ENCODE data around the gene ACTR8.

DNA sequence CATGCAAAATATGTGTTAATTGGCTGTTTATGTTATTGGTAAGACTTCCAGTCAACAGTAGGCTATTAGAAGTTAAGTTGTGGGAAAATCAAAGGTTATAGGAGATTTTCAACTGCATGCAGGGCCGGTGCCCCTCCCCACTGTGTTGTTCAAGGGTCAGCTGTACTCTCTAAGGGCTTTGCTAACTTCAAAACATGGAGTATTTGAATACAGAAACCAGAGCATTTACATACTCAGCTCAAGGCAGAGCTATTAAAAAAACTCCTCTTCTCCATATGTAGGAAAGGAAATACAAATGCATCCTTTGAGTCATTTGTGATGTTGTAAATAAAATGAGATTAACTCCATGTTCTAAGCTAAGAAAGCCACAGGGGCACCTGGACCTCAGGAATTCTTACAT lies 18.8 kb downstream of the ACTR8 start:
- no peak for TF ChIP-seq CTCF (IDR thresholded peaks at IDR 0.05)
- no peak for TF ChIP-seq POLR2A (IDR thresholded peaks at IDR 0.05)

Data from heart left ventricle (tissue), 13 donors.